HG03460 (cell line): ENCODE results near the gene NCAPD2.

Experiments used
- ATAC-seq: cut with Tn5 transposase; IDR thresholded peaks from one replicate; pipeline ENCODE4 v1.9.1; 2021; ENCODE audit not compliant: unreplicated experiment

NCAPD2 gene

DNA sequence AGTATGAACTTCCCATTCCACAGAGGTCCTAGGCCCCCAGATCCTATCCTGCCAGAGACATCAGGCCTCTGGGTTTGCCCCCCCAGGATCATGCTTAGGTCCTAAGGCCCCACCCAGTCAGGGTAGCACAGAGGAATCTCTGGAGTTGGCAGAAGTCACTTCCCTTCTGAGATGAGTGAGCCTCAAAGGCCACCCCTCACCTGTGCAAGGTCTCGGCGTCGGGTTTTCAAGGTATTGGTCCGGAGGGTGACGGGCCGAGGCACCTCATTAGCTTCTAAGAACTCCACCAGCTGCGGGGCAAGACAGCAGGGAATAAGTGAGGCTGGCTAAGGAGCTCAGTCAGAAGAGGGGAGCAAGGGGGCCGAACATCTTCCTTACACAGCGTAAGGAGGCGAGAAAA is 69.0 kb downstream of the NCAPD2 start:
- ATAC-seq = no peak

DNA sequence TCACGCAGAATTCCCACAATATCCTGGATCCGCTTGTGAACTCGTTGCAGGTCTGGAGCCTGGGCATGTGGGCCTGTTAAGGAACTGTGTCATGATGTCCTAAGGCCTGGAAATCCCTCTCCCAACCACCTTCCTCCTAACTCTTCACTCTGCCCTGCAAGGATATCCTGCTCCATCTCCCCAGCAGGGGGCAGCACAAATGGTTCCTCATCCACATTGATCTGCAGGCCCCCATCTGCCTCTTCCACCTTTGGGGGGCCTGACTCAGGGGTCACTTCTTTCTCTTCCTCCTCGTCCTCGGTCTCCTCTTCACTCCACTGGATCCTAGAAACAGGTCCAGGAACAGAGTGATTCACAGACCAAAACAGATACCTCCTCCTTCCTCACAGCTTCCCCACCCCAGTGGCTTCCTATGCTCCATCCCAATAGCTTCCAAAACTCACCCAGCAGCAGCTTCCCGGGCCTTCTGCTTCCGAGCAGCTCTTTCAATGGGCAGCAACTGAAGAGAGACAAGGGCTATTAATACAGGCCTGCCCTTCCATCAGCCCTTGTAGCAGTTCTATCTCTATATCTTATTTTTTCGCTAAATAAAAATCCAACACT is 69.6 kb downstream of the NCAPD2 start:
- no peak for ATAC-seq

DNA sequence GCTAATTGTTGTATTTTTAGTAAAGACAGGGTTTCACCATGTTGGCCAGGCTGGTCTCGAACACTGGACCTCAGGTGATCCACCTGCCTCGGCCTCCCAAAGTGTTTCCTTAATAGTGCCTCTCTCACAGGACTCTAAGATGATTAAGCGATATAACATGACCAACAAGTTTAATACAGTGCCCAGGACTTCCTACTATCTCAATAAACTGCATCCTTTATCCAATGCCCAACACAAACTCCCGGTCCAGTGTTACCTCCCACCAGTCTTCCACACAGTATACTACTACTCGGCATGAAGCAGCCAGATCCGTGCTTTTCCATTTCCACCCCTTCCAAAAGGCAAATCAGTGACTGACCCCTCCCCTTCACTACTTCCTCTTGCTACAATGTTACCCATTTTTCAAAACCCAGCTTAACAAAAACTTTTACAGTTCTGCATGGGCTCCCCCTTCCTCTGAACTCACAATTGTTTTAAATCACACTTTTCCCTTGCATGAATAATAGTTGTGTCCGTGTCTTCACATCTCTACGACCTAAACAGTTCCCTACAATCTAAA is 73.3 kb downstream of the NCAPD2 start:
- no peak for ATAC-seq

DNA sequence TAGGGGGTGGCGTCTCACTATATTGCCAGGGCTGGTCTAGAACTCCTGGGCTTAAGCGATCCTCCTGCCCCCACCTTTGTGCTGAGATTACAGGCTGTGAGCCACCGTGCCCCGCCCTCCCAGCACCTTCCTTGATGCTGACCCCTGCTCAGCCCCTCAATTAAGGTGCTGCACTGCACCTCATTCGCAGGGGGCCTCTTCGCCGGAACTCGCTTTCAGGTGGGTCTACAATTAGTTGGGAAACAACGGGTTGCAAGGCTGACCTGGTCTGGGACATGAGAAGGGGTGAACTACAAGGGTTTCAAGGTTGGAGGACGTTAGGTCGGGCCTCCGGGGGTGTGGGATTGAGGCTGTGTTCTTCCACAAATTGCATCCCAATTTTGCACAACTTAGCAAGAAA is 75.4 kb downstream of the NCAPD2 start:
- ATAC-seq = no peak

DNA sequence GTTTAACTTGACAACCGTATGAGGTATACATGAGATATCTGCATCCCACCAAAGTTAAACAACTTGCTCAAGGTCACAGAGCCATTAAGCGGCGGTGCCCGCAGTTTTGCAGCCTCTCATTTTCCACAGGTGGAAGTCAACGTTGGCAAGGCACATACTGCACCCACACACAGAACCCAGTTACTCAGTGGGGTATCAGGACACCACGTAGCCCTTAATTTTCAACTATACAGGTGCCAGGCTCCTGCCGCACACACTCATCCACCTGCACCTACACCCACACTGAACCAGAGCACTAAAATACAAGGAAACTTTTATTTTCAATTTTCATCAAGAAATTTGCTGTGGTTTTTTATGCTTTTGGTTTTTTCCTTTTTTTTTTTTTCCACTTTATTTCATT is 75.9 kb downstream of the NCAPD2 start:
- no peak for ATAC-seq

DNA sequence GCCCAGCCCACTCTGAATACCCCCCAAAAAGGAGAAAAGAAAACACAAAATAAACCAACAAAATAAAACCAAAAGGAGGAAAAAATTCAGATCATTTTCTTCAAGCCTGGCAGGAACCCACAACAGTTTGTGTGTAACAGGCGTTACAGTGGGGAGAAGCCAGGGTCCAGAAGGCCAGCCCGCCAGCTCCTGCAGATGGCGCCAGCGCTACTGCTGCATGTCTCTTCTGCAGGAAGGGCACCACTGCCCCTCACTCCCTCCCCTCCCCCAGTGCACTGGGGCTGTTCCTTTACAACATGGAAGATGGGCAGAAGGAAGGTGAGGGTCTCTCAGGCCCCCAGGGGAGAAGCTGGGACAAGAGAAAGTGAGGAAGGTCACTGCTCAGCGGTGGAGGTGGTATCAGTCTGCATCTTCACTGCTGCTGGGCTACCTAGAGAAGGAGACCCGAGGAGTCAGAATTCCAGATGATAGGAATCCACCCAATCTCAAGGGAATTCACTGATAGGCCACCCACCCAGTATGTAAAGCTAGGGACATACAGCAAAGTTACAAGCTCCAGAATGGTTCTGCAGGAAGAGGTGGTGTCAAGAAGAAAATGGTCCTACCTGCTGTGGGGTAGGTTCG is 76.5 kb downstream of the NCAPD2 start:
- no peak for ATAC-seq

DNA sequence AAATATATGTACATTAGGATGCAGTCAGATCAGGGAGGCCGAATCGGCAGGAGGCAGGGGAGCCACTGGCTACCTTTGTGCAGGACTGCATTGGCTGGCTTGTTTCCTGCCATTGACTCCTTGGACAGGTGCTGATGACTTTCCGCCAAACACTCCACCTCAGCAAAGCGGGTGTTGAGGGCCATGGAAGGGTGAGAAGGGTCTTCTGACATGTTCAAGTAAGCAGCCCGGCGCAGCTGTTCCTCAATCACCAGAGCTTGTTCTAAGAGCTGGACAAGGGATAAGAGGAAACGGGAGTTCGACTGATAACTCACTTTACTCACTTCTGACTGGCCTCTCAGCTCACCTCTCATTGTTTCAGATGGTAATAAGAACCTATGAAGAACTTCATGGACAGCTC is 79.1 kb downstream of the NCAPD2 start:
- no peak for ATAC-seq

DNA sequence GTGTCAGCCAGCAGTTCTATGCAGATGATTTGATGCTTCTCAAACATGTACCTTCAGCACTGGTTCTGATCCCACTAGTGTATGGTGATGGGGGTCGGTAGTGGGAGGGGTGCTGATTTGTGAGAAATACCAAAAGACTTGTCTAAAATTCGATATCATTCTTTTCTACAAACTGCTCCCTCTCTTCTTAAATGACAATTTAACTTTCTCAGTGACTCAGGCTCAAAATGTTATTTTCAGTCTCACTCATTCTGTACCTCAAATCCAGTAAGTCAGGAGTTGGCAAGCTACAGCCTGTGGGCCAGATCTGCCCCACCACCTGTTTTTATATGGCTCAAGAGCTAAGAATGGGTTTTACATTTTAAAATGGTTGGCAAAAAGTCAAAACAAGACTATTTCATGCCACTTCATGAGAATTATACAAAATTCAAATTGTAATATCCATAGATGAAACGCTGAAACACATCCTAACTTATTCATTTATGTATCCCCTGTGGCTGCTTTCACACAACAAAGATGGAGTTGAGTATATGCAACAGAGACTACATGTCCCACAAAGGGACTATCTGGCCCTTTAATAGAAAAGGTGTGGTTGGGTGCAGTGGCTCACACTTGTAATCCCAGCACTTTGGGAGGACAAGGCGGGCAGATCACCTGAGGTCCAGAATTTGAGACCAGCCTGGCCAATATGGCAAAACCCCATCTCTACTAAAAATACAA is 80.8 kb downstream of the NCAPD2 start:
- no peak for ATAC-seq

DNA sequence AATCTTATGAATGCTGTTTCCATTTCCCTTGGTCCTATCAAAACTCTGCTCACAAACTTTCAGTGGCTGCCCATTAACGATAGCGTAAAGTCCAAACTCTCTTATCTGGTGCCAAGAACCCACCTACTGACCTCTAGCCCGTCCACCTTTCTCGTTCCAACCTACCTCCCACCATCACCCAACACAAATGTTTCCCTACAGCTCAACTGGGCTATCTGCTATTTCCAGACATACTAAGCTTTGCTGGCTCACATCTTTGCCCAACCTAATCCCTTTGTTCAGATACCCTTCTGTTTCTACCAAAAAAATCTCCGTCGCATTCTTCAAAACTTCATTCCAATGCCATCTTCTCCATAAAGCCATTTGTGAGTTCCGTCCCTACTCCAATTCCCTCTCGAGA is 81.7 kb downstream of the NCAPD2 start:
- ATAC-seq = no peak
